Stimulated activated naive B cell treated with anti-CD40 and anti-IgM and Interleukin-4, amounts not matched to agents 10 μg/mL and 1 μg/mL and 100 μg/mL, for 72 hours (primary cell): ENCODE results near the gene ZCCHC4.

Experiments
- ATAC-seq, 2 donors: fragments of 150-1000 bp; cut with Tn5 transposase; replicated peaks; 2 replicates each; pipeline ENCODE4 v1.10.0; 2021; ENCODE audit warnings: moderate library complexity in 1 of 2
- DNase-seq: peaks from one replicate; pipeline ENCODE4 v3.0.0; 2021
- H3K27ac Mint-ChIP-seq: one replicate; pipeline ENCODE4 v1.8.0; 2022; ENCODE audit warnings: mild to moderate bottlenecking, mixed read lengths
- H3K27me3 Mint-ChIP-seq, 2 donors: one replicate each; pipeline ENCODE4 v1.8.0; 2022; ENCODE audit warnings: mixed read lengths in 2 of 2
- H3K36me3 Mint-ChIP-seq, 2 donors: one replicate each; pipeline ENCODE4 v1.8.0; 2022; ENCODE audit warnings: mixed read lengths in 2 of 2, mild to moderate bottlenecking in 1 of 2
- H3K4me1 Mint-ChIP-seq, 2 donors: one replicate each; pipeline ENCODE4 v1.8.0; 2022; ENCODE audit warnings: mixed read lengths in 2 of 2, mild to moderate bottlenecking in 1 of 2
- H3K4me3 Mint-ChIP-seq, 2 donors: one replicate each; pipeline ENCODE4 v1.8.0; 2022; ENCODE audit warnings: mild to moderate bottlenecking in 2 of 2, mixed read lengths in 2 of 2, moderate library complexity in 1 of 2
- H3K9me3 Mint-ChIP-seq, 2 donors: one replicate each; pipeline ENCODE4 v1.8.0; 2022; ENCODE audit warnings: mixed read lengths in 2 of 2, mild to moderate bottlenecking in 1 of 2

ZCCHC4 gene, protein sequence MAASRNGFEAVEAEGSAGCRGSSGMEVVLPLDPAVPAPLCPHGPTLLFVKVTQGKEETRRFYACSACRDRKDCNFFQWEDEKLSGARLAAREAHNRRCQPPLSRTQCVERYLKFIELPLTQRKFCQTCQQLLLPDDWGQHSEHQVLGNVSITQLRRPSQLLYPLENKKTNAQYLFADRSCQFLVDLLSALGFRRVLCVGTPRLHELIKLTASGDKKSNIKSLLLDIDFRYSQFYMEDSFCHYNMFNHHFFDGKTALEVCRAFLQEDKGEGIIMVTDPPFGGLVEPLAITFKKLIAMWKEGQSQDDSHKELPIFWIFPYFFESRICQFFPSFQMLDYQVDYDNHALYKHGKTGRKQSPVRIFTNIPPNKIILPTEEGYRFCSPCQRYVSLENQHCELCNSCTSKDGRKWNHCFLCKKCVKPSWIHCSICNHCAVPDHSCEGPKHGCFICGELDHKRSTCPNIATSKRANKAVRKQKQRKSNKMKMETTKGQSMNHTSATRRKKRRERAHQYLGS

GRCh38 chr4:25312496-25313200 lies at the start of gene ZCCHC4:
ZCCHC4 (plus strand) TSS chr4:25312774; CDS start chr4:25312810, 36 bp downstream.
- peak within 1 kb of the TSS; percentile 91 to 100 for H3K4me3 Mint-ChIP-seq
- no peaks in the 10 kb centered on the region for H3K27me3 Mint-ChIP-seq

DNA sequence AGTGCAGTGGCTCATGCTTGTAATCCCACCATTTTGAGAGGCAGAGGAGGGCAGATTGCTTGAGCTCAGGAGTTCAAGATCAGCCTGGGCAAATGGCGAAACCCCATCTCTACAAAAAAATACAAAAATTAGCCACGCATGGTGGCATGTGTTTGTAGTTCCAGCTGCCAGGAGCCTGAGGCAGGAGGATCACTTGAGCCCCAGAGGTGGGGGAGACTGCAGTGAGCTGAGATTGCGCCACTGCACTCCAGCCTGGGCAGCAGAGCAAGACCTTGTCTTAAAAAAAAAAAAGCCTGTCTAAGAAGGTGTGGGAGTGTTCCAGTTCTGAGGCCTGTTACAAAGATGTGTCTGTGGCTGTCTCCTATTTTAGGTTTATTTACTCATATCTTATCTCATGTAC lies 40.7 kb upstream of the ZCCHC4 start:
- H3K9me3 Mint-ChIP-seq: no peaks in the 10 kb centered on the region
- H3K4me1 Mint-ChIP-seq: no peaks in the 10 kb centered on the region
- peaks cover 26 to 37% of the 10 kb centered on the region in 2 donors for H3K36me3 Mint-ChIP-seq
- ATAC-seq: no peak
- no peak overlapping the region for H3K27ac Mint-ChIP-seq
- H3K27me3 Mint-ChIP-seq: no peaks in the 10 kb centered on the region
- no peak for DNase-seq
- no peak overlapping the region for H3K4me3 Mint-ChIP-seq

More at GRCh38 chr4:25312496-25313200, at the start of gene ZCCHC4:
- ATAC-seq (peak; percentile 92 to 95), DNase-seq (peak; percentile 84)
- peaks cover 17 to 49% of the 10 kb centered on the region in 2 donors for H3K4me1 Mint-ChIP-seq
- H3K9me3 Mint-ChIP-seq: peaks cover 0 to 5% of the 10 kb centered on the region in 2 donors
- H3K36me3 Mint-ChIP-seq: peaks cover 9 to 25% of the 10 kb centered on the region in 2 donors
- peak within 1 kb of the TSS; percentile 99 for H3K27ac Mint-ChIP-seq

GRCh38 chr4:25280210-25280609 lies 32.4 kb upstream of the ZCCHC4 start:
- DNase-seq (no peak), ATAC-seq (no peak)
- peaks cover 13 to 22% of the 10 kb centered on the region in 2 donors for H3K36me3 Mint-ChIP-seq
- no peak overlapping the region for H3K27ac Mint-ChIP-seq
- H3K4me3 Mint-ChIP-seq: no peak overlapping the region
- H3K4me1 Mint-ChIP-seq: no peaks in the 10 kb centered on the region
- H3K9me3 Mint-ChIP-seq: no peaks in the 10 kb centered on the region
- no peaks in the 10 kb centered on the region for H3K27me3 Mint-ChIP-seq

DNA sequence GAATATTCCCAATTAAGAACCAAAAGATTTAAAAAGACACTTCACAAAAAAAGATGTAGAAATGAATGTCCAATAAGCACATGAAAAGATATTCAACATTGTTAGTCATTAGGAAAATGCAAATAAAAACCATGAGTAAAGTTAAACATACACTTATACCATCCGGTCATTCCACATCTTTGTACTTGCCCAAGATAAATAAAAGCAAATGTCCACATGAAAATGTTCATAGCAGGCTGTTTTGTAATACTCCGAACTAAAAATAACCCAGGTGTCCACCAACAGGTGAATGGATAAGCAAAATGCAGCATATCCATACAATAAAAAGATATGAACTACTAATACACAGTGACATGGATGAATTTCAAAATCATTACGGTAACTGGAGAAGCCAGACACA lies 28.6 kb upstream of the ZCCHC4 start:
- Mint-ChIP-seq H3K9me3 (peaks cover 6 to 10% of the 10 kb centered on the region in 2 donors), H3K27ac (no peak overlapping the region), H3K4me3 (no peak overlapping the region), H3K4me1 (no peaks in the 10 kb centered on the region), H3K36me3 (peaks cover 17 to 25% of the 10 kb centered on the region in 2 donors), H3K27me3 (no peaks in the 10 kb centered on the region)
- ATAC-seq: no peak
- DNase-seq: no peak

- Mint-ChIP-seq H3K27ac (no peak overlapping the region), H3K4me3 (no peak overlapping the region), H3K27me3 (no peaks in the 10 kb centered on the region), H3K4me1 (no peaks in the 10 kb centered on the region), H3K9me3 (peaks cover 8 to 10% of the 10 kb centered on the region in 2 donors), H3K36me3 (peaks cover 17 to 26% of the 10 kb centered on the region in 2 donors)
- no peak for DNase-seq
- no peak for ATAC-seq
Measured at GRCh38 chr4:25284466-25284865, 28.1 kb upstream of the ZCCHC4 start.

- Mint-ChIP-seq H3K9me3 (peaks cover 8 to 10% of the 10 kb centered on the region in 2 donors), H3K27ac (peak overlapping the region; percentile 57), H3K4me3 (no peak overlapping the region), H3K36me3 (peaks cover 12 to 21% of the 10 kb centered on the region in 2 donors), H3K4me1 (no peaks in the 10 kb centered on the region), H3K27me3 (no peaks in the 10 kb centered on the region)
- no peak for DNase-seq
- ATAC-seq: no peak
Measured at GRCh38 chr4:25290490-25291067, 22.0 kb upstream of the ZCCHC4 start.

DNA sequence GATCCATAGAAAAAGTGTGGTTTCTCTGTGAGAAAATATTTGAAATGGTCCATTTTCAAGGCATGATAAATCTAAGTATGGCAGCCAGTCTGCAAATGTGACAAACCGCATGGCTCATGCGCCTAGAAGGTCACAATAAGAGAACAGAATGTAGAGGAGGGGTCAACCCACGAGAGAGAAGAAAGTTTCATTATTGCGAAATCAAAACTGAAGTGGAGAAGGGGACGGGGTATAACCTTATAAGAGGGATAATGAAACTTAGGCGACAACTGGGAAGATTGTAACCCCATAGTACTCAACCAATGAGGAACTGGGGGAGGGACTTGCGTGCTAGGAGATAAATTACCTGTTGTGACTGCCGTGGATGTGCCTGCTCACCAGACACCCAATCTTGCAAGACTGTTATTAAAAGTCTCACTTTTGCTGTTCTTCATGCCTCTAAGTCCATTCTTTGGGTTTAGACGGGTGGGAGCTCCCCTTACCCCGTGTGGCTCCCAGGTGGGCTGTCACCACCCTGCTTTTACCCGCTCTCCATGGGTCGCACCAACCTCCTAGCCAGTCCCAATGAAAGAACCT lies 21.3 kb upstream of the ZCCHC4 start:
- Mint-ChIP-seq H3K4me3 (no peak overlapping the region), H3K27ac (no peak overlapping the region), H3K27me3 (no peaks in the 10 kb centered on the region), H3K36me3 (peaks cover 12 to 21% of the 10 kb centered on the region in 2 donors), H3K4me1 (no peaks in the 10 kb centered on the region), H3K9me3 (peaks cover 8 to 10% of the 10 kb centered on the region in 2 donors)
- DNase-seq (no peak), ATAC-seq (no peak)

- Mint-ChIP-seq H3K9me3 (no peaks in the 10 kb centered on the region), H3K27me3 (peaks cover 0 to 4% of the 10 kb centered on the region in 2 donors), H3K4me3 (no peak overlapping the region), H3K27ac (no peak overlapping the region), H3K4me1 (peaks cover 6 to 7% of the 10 kb centered on the region in 2 donors), H3K36me3 (no peaks in the 10 kb centered on the region)
- ATAC-seq: no peak
- DNase-seq: no peak
Measured at GRCh38 chr4:25297528-25298242, 14.9 kb upstream of the ZCCHC4 start.

- no peaks in the 10 kb centered on the region for H3K36me3 Mint-ChIP-seq
- DNase-seq: no peak
- no peaks in the 10 kb centered on the region for H3K9me3 Mint-ChIP-seq
- peaks cover 0 to 10% of the 10 kb centered on the region in 2 donors for H3K27me3 Mint-ChIP-seq
- no peak for ATAC-seq
- no peak overlapping the region for H3K27ac Mint-ChIP-seq
- no peak overlapping the region for H3K4me3 Mint-ChIP-seq
- peaks cover 6 to 7% of the 10 kb centered on the region in 2 donors for H3K4me1 Mint-ChIP-seq
Measured at GRCh38 chr4:25299476-25300203, 12.9 kb upstream of the ZCCHC4 start.

DNA sequence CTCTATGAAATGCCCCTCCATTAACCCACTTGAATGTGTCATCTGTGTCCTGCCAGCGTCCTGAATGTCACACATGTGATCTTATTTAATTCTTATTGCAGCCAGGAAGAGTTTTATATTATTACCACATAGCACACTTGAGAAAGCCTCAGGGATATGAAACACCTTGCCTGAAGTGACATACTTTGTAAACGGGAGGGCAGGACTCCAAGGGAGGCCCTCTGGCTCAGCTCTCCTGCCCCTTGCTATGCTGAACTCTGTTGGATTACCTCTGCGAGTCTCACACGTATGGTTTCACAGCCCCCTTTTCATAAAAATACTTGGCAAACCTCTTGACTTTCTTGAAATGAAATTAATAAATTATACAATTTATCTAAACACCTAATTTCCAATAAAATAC lies 11.1 kb upstream of the ZCCHC4 start:
- Mint-ChIP-seq H3K27me3 (peaks cover 0 to 10% of the 10 kb centered on the region in 2 donors), H3K27ac (no peak overlapping the region)

GRCh38 chr4:25302626-25303025 lies 9.9 kb upstream of the ZCCHC4 start:
- Mint-ChIP-seq H3K27ac (no peak overlapping the region), H3K4me3 (no peak overlapping the region), H3K4me1 (peaks cover 6 to 7% of the 10 kb centered on the region in 2 donors), H3K36me3 (no peaks in the 10 kb centered on the region), H3K9me3 (no peaks in the 10 kb centered on the region), H3K27me3 (peaks cover 0 to 10% of the 10 kb centered on the region in 2 donors)
- no peak for ATAC-seq
- no peak for DNase-seq

More for the DNA sequence above, 11.1 kb upstream of the ZCCHC4 start:
- ATAC-seq (no peak), DNase-seq (no peak)
- Mint-ChIP-seq H3K9me3 (no peaks in the 10 kb centered on the region), H3K4me1 (peaks cover 6 to 7% of the 10 kb centered on the region in 2 donors), H3K36me3 (no peaks in the 10 kb centered on the region), H3K4me3 (no peak overlapping the region)

- ATAC-seq: no peak
- peaks cover 0 to 3% of the 10 kb centered on the region in 2 donors for H3K9me3 Mint-ChIP-seq
- no peaks in the 10 kb centered on the region for H3K36me3 Mint-ChIP-seq
- no peak overlapping the region for H3K27ac Mint-ChIP-seq
- DNase-seq: no peak
- peaks cover 0 to 10% of the 10 kb centered on the region in 2 donors for H3K27me3 Mint-ChIP-seq
- H3K4me1 Mint-ChIP-seq: peaks cover 5 to 9% of the 10 kb centered on the region in 2 donors
- H3K4me3 Mint-ChIP-seq: no peak overlapping the region
Measured at GRCh38 chr4:25303578-25303977, 9.0 kb upstream of the ZCCHC4 start.

DNA sequence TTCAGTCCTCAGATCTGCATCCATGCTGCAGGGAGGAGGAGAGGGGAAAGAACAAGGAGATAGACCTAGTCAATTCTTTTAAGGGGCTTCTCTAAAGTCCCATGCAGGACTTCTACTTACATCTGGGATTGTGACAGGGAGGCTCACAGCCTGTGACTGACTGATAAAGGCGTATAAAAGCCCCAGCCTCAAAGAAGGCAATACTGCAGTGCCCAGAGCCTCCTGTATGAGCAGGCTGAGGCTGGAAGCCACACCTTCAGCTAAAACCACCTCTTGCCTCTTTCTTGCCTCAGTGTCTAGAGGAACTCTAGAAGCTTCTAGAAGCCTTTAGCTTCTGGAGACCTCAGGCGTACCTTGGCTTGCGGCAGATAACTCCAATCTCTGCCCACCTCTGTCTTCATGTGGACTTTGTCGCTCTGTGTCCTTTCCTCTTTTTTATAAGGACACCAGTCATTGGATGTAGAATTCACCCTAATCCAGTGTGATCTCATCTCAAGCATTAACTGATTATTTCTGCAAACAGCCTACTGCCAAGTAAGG lies 6.0 kb upstream of the ZCCHC4 start:
- DNase-seq (no peak), ATAC-seq (no peak)
- Mint-ChIP-seq H3K27ac (peak overlapping the region; percentile 21), H3K4me3 (no peak overlapping the region), H3K36me3 (no peaks in the 10 kb centered on the region), H3K4me1 (peaks cover 11 to 29% of the 10 kb centered on the region in 2 donors), H3K27me3 (peaks cover 0 to 6% of the 10 kb centered on the region in 2 donors), H3K9me3 (peaks cover 0 to 5% of the 10 kb centered on the region in 2 donors)
